GM06990 (cell line): ENCODE measurements around the gene SLC25A22.

Source experiments
- DNase-seq: peaks from one replicate; pipeline ENCODE4 v3.0.0-alpha.2; 2011; ENCODE audit not compliant: insufficient read length; ENCODE audit errors: extremely low read depth
- H3K27me3 ChIP-seq: replicated peaks from 2 replicates; pipeline ENCODE4 v1.6.0; 2011; ENCODE audit warnings: low read length; ENCODE audit not compliant: control insufficient read depth, insufficient read depth
- H3K36me3 ChIP-seq: 2 replicates; pipeline ENCODE4 v1.5.1; 2011; ENCODE audit warnings: low read length; ENCODE audit not compliant: control insufficient read depth, insufficient read depth
- H3K4me3 ChIP-seq: replicated peaks from 2 replicates; pipeline ENCODE4 v1.5.1; 2011; ENCODE audit warnings: low read depth, mild to moderate bottlenecking, control low read depth, low read length
- TF ChIP-seq, protein P1 (sequence below): IDR thresholded peaks from 2 replicates; pipeline ENCODE4 v1.5.1; 2011; ENCODE audit warnings: low read length, control low read depth, mild to moderate bottlenecking, inconsistent platforms; ENCODE audit not compliant: insufficient read depth, poor library complexity, severe bottlenecking

SLC25A22 gene

GRCh38 chr11:820655-821511 lies 22.8 kb upstream of the SLC25A22 start:
- Histone ChIP-seq H3K36me3 (peaks cover 5% of the 10 kb centered on the region; the same call in 1 of the 2 replicates), H3K27me3 (no peaks in the 10 kb centered on the region), H3K4me3 (peak overlapping the region; percentile 82)
- TF ChIP-seq, protein P1, sequence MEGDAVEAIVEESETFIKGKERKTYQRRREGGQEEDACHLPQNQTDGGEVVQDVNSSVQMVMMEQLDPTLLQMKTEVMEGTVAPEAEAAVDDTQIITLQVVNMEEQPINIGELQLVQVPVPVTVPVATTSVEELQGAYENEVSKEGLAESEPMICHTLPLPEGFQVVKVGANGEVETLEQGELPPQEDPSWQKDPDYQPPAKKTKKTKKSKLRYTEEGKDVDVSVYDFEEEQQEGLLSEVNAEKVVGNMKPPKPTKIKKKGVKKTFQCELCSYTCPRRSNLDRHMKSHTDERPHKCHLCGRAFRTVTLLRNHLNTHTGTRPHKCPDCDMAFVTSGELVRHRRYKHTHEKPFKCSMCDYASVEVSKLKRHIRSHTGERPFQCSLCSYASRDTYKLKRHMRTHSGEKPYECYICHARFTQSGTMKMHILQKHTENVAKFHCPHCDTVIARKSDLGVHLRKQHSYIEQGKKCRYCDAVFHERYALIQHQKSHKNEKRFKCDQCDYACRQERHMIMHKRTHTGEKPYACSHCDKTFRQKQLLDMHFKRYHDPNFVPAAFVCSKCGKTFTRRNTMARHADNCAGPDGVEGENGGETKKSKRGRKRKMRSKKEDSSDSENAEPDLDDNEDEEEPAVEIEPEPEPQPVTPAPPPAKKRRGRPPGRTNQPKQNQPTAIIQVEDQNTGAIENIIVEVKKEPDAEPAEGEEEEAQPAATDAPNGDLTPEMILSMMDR, result no peak
- no peak for DNase-seq

DNA sequence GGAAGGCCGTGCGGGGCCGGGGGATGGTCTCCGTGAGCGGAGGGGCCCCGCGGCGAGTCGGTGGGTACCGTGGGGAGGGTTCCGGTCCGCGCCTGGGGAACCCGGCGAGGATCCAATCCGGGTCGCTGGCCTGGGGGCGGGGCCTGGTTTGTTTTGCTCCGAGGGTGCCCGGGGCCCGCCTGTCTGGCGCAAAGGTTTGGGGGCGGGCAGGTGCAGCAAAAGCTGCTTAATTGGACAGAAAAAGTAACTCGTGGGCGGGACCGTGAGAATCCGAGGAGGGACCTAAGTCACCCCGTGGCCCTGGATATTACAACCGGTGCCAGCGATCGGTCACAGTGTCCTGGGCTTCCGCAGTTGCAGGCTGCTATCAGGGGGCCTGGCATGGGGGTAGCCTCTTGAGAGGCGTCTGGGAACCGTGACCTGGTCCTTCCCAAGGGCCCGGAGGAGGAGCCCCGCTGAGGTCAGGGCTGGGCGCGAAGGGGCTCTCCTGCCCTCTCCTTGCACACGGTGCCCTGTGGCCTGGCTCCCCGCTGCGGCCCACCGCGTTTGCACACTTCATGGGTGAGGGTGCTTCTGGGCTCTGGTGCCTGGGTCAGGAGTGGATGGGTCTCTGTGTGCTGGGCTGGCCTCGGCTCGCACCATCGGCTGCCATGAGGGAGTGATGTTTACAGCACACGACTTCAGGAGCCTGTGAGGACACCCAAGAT lies 22.0 kb upstream of the SLC25A22 start:
- Histone ChIP-seq H3K27me3 (no peaks in the 10 kb centered on the region), H3K4me3 (peak overlapping the region; percentile 82), H3K36me3 (peaks cover 8% of the 10 kb centered on the region)
- peak; percentile 87 for DNase-seq
- TF ChIP-seq, protein P1, result no peak

GRCh38 chr11:819129-819931 lies 21.2 kb upstream of the SLC25A22 start:
- Histone ChIP-seq H3K27me3 (no peaks in the 10 kb centered on the region), H3K36me3 (peaks cover 6% of the 10 kb centered on the region), H3K4me3 (peak overlapping the region; percentile 82)
- DNase-seq, result peak; percentile 90
- TF ChIP-seq, protein P1, result no peak

- H3K4me3 ChIP-seq, result peak within 1 kb of the TSS; percentile 82
- no peaks in the 10 kb centered on the region for H3K27me3 ChIP-seq
- peaks cover 10% of the 10 kb centered on the region for H3K36me3 ChIP-seq
- TF ChIP-seq, protein P1, result no peak
- no peak for DNase-seq
Measured at GRCh38 chr11:818396-819128, 20.5 kb upstream of the SLC25A22 start, which contains the start of gene PNPLA2. PNPLA2 (plus strand) TSS chr11:818914; CDS start chr11:819719, 805 bp downstream.

DNA sequence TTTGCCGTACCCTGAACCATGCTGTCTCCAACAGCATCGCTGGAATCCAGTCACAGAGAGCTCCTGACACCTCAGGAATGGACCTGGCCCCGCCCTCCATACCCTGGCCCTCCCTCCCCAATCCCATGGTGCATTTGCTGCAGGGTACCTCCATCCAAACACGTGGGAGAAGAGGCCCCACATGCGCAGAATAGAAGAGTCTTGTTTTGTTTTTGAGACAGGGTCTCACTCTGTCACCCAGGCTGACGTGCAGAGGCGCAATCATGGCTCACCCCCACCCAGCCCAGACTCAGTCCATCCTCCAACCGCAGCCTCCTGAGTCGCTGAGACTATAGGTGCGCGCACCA lies 18.3 kb upstream of the SLC25A22 start:
- H3K4me3 ChIP-seq, result no peak overlapping the region
- DNase-seq, result no peak
- H3K27me3 ChIP-seq, result no peaks in the 10 kb centered on the region
- H3K36me3 ChIP-seq, result peaks cover 30% of the 10 kb centered on the region
- TF ChIP-seq, protein P1, result no peak
